ENCODE measurements around the gene CCDC141. TPM values are rescaled to one million over a fixed set of nuclear protein-coding genes. Genes with fewer than 3 reads are reported as not detected.

The CCDC141 gene
- total and polyA plus RNA-seq, 2 of the 13 experiments (the other 11 are each of a cell fraction or from before 2014, with no cell fraction given): not detected

DNA sequence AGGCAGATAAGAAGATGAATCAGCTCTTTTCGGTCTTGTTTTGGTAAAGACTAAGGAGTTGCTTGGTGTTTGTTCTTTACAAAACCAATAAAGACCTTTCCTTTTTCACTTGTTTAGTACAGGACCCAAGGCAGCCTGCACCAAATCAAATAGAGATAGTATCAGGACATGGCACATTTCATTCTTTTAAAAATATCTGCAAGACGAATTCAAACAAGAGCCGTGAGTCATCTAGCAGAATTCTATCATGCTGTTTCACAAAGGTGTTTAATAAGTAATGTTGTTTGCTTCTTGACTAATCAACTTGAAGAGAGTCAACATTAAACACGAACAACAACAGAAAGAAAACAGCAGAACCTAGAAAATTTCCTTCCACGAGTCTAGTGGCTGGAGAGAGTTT is 139.9 kb downstream of the CCDC141 start:
- POLR2A ChIA-PET: no interaction called here
- no peaks in the 10 kb centered on the region; a peak in 1 of 5 replicates for H3K27me3 ChIP-seq (ENCODE audit: control insufficient read depth in 1 of 2, insufficient read depth in 2 of 2, low read length in 2 of 2)
- H2AFZ ChIP-seq (ENCODE audit: low read length): no peak overlapping the region
- no peak for TF ChIP-seq CEBPG (CRISPR knock-in tag; IDR thresholded peaks at IDR 0.05)
- no peak for TF ChIP-seq TP53 (CRISPR knock-in tag; conservative IDR thresholded peaks at IDR 0.05)
- no peak for TF ChIP-seq MTF1 (CRISPR knock-in tag; IDR thresholded peaks at IDR 0.05)
- no peak for TF ChIP-seq ZFYVE20 (CRISPR knock-in tag; IDR thresholded peaks at IDR 0.05; ENCODE audit: borderline replicate concordance, low read depth)
- TF ChIP-seq ZNF10 (CRISPR knock-in tag; IDR thresholded peaks at IDR 0.05; ENCODE audit: borderline replicate concordance, low read depth): no peak
- no peak for TF ChIP-seq PHF20 (CRISPR knock-in tag; IDR thresholded peaks at IDR 0.05)
- TF ChIP-seq, protein P1, sequence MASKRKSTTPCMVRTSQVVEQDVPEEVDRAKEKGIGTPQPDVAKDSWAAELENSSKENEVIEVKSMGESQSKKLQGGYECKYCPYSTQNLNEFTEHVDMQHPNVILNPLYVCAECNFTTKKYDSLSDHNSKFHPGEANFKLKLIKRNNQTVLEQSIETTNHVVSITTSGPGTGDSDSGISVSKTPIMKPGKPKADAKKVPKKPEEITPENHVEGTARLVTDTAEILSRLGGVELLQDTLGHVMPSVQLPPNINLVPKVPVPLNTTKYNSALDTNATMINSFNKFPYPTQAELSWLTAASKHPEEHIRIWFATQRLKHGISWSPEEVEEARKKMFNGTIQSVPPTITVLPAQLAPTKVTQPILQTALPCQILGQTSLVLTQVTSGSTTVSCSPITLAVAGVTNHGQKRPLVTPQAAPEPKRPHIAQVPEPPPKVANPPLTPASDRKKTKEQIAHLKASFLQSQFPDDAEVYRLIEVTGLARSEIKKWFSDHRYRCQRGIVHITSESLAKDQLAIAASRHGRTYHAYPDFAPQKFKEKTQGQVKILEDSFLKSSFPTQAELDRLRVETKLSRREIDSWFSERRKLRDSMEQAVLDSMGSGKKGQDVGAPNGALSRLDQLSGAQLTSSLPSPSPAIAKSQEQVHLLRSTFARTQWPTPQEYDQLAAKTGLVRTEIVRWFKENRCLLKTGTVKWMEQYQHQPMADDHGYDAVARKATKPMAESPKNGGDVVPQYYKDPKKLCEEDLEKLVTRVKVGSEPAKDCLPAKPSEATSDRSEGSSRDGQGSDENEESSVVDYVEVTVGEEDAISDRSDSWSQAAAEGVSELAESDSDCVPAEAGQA (IDR thresholded peaks at IDR 0.05; ENCODE audit: low read depth): no peak
- TF ChIP-seq, protein P1 (CRISPR knock-in tag; IDR thresholded peaks at IDR 0.05; ENCODE audit: borderline replicate concordance): no peak
- no peak for TF ChIP-seq ZBTB7B (CRISPR knock-in tag; IDR thresholded peaks at IDR 0.05)
- no peak for TF ChIP-seq SAFB2 (CRISPR knock-in tag; IDR thresholded peaks at IDR 0.05; ENCODE audit: borderline replicate concordance, low read depth)
- TF ChIP-seq NR2F6 (IDR thresholded peaks at IDR 0.05): no peak
- no peak for TF ChIP-seq NR2F6 (CRISPR knock-in tag; IDR thresholded peaks at IDR 0.05)
- TF ChIP-seq, protein P2, sequence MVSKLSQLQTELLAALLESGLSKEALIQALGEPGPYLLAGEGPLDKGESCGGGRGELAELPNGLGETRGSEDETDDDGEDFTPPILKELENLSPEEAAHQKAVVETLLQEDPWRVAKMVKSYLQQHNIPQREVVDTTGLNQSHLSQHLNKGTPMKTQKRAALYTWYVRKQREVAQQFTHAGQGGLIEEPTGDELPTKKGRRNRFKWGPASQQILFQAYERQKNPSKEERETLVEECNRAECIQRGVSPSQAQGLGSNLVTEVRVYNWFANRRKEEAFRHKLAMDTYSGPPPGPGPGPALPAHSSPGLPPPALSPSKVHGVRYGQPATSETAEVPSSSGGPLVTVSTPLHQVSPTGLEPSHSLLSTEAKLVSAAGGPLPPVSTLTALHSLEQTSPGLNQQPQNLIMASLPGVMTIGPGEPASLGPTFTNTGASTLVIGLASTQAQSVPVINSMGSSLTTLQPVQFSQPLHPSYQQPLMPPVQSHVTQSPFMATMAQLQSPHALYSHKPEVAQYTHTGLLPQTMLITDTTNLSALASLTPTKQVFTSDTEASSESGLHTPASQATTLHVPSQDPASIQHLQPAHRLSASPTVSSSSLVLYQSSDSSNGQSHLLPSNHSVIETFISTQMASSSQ (IDR thresholded peaks at IDR 0.05; ENCODE audit: low read depth): no peak
- TF ChIP-seq, protein P2 (CRISPR knock-in tag; IDR thresholded peaks at IDR 0.05; ENCODE audit: borderline replicate concordance): no peak
- no TSS peak for BruUV-seq (replicated peaks)
- H3K79me2 ChIP-seq (ENCODE audit: insufficient read depth, low read length): no peaks in the 10 kb centered on the region
- 0% methylated on average over 5 of the region's 5 CpGs for WGBS (ENCODE audit: low lambda C conversion rate)
- no peak overlapping the region for H3K27ac ChIP-seq (ENCODE audit: extremely low read length, insufficient read depth, low read length)
- no peak overlapping the region for H3K9ac ChIP-seq (ENCODE audit: insufficient read depth, low read depth, low read length)
- DNase-seq (ENCODE audit: low spot score): no peak
- in situ Hi-C loops (cut with HindIII; ENCODE audit: extremely low pct_ligation_motif_present, low pct_unique_long_range_greater_than_20kb) (loop anchor here (10.0 kb wide), 1 partner anchor 115 kb away; no protein-coding TSS in a partner anchor), intact Hi-C loops (cut with micrococcal nuclease; ENCODE audit: unreplicated experiment) (loop anchor here (10.0 kb wide), 1 partner anchor 455 kb away; the partner anchor contains the start of genes PJVK and PRKRA)
- no peaks in the 10 kb centered on the region for H3K4me1 ChIP-seq (ENCODE audit: insufficient read depth, low read length)
- H4K20me1 ChIP-seq (ENCODE audit: insufficient read depth, low read length): no peaks in the 10 kb centered on the region
- no peaks in the 10 kb centered on the region for H3K36me3 ChIP-seq (replicated peaks in 1 of 2; ENCODE audit: control insufficient read depth in 1 of 2, insufficient read depth in 2 of 2, low read length in 2 of 2)
- no peak for ATAC-seq
- no peaks in the 10 kb centered on the region for H3K9me3 ChIP-seq (ENCODE audit: low read length)
- no peak overlapping the region for H3K4me3 ChIP-seq (replicated peaks in 1 of 3; ENCODE audit: insufficient read depth in 1 of 3, low read depth in 2 of 3, low read length in 3 of 3)
- no peak for FAIRE-seq
- CTCF ChIA-PET (ENCODE audit: low intra/inter-chr PET ratio, low total read pairs): no interaction called here
- H3K4me2 ChIP-seq (ENCODE audit: low read depth, low read length): no peak overlapping the region
